Amniotic epithelial cell (primary cell): Measurements from ENCODE around the gene GPR132.

Experiments
- DNase-seq: peaks from one replicate; pipeline ENCODE4 v3.0.0-alpha.2; 2010; ENCODE audit warnings: low read depth

The GPR132 gene

DNA sequence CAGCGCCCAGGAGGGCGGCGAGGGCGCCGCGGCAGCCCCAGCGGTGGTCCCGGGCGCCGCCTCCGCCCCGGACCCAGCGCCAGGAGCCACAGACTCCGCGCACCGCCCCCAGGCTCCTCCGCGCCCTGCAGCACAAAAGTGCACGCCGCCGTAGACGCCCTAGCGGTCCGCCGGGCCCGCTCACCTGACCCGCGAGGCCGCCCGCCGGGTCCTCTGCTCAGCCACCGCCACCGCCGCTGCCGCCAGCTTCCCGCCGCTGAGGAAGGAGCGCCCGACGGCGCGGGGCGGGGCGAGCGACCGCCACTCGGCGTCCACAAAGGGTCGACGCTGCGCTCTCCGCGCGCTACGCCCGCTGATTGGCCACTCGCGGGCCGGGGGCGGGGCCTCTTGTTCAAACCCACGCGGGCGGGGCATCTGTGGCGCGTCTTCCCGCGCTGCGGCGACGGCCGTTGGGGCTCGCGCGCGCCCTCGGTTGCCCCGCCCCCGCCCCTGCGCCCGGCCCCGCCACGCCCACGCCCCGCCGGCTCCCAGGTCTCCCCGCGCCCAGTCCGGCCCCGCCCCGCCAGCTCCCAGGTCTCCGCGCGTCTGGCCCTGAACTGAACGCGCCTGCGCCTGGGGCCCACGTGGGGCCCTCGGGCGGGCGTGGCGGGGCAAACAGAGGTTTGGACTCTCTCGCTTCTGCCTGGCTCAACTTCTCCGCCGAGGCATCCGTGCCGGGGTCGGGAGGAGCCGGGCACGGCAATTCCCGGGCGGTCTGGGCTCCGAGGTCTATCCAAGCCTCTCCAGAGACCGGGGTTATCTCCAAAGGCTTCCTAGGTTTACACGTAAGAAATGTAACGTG is 44.2 kb downstream of the GPR132 start, which contains the start of gene CDCA4:
Gene CDCA4 (minus strand): TSS at position 269 of the 841 bp plus-strand sequence. CDS start 9,154 bp downstream, outside the sequence.
- peak; percentile 89 for DNase-seq

DNA sequence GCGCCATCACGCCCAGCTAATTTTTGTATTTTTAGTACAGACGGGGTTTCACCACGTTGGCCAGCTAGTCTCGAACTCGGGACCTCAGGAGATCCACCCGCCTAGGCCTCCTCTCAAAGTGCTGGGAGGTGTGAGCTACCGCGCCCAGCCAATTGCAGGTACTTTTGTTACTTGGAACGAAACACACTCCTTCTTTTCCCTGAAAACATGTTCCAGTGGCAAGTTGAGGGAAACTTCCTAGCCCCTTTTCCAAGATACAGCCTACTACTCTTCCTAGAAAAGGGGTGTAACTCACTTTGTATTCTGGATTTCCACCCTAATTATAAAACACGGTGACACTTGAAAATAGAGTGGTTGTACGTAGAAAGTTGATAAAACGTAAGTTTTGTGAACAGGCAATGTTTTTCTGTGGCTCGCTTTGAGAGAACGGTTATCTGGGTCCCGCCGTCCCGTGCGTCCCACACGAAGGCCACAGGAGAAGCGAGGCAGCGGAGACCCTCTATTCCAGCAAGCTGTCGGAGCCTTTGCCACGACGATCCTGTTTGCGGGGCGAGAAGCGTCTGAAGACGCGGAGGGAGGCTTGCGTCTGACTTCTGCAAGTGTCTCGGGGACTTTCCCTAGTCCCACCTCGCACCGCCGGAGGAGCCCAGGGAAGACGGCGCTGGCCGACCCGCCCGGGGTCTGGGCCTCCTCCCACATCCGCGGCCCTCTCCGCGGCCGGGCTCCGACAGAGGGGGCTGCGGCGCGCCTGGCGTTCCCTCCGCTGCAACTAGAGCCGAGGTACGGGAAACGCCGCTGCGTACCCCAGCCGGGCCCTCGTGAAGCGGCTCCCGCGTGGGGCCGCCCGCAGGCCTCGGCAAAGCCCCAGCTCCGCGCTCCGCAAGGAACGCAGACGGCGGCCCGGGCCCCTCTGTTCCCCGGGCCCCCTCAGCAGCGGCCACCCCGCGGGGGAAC is 45.1 kb downstream of the GPR132 start:
- no peak for DNase-seq

- no peak for DNase-seq
Observed at GRCh38 chr14:105018414-105018813, 46.8 kb downstream of the GPR132 start.

- DNase-seq, result no peak
Observed at GRCh38 chr14:105015905-105016304, 49.3 kb downstream of the GPR132 start.

DNA sequence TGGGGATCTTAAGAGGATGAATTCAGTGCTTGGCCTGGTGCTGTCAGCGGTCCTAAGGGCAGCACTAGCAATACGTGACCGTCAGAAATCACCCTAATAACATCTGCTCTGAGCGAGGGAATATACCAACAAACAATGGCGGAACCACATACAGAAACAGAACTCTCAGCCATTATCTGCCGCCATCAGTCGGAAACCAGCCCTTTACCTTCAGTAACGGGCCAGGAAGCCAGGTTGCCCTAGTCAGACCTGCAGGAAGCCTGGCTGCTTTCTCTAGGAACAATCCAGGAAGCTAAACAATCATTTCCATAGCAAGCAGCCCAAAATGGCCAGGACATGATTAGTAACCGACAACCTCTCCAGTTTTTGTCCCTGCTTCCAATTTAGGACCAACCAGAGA is 50.0 kb downstream of the GPR132 start:
- no peak for DNase-seq

GRCh38 chr14:105014631-105015030 is 50.6 kb downstream of the GPR132 start:
- no peak for DNase-seq

GRCh38 chr14:105014032-105014431 is 51.2 kb downstream of the GPR132 start:
- no peak for DNase-seq

- DNase-seq, result no peak
Observed at GRCh38 chr14:105013150-105013785, 52.0 kb downstream of the GPR132 start.

DNA sequence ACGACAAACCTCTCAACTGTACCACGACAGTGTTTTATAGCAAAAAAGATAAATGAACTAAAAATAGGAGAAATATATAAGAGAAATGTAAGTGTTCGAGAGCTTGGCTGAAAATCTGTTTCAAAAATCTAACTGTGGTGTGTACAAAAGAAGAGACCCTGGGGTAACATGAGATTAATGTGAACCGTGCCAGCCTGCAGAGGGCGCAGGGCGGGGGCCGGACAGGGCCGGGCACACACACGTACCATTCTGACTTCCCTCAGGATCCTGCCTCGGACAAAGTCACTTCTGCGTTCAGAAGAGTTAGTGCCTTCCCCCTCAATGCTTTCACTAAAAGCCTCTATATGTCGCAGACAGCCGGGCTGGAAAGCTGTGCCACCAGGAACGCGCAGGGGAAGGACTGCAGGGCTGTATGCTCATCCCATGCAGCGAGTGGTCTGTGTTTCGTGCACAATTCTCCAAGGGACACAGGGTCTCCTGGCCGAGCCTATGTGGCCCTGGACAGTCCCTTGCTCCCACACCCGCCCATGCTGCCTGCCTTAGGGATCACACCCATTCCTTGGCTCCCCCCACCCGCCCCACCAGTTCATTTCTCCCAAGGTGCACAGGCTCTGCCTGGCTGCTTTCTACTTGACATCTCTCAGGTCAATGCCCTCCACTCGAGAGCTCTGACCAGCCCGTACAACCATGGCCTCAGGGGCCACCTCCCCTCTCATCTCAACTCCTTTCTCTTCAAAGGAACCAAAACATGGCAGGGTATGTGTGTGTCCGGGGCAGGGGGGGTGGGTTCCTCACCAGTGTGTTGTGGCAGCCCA is 52.9 kb downstream of the GPR132 start:
- DNase-seq, result no peak

GRCh38 chr14:105011312-105011990 is 53.8 kb downstream of the GPR132 start:
- DNase-seq, result no peak

DNA sequence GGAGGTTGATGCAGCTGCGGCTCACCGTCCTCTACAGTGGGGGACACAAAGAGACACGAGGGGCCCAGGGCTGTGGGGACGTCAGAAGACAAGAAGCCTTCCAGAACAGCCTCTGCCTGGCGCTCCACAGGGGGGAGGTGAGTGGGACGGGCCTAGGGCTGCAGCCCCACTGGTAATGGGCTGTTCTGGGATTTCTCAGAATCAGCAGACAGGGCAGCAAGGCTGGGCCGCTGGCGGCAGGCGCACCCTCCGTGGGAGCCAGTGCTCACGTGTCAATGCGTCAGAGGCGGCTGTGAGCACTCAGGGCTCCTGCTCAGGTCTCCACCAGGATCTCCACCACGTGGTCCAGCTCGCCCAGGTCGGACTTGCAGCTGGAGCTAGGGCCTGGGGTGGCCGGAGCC is 54.3 kb downstream of the GPR132 start:
- DNase-seq, result peak; percentile 88

DNA sequence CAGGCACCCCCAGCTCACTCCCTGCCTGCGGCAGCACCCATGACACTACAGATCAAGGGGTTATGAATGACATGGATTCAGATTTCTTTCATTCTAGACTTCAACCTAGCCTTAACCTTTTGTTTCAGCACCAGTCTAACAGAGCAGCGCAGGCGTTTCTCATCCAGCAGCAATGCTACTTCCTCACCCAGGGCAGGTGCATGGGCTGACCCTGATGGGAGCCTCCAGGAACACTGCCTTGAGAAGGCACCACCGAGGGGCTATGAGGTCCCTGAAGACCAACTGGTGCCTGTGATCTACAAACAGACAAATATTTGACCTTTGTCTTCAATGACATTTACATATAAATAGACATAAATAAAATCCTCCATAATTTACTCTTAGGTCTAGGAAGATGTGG is 55.1 kb downstream of the GPR132 start:
- no peak for DNase-seq

- DNase-seq, result no peak
Observed at GRCh38 chr14:105007593-105008264, 57.5 kb downstream of the GPR132 start.

DNA sequence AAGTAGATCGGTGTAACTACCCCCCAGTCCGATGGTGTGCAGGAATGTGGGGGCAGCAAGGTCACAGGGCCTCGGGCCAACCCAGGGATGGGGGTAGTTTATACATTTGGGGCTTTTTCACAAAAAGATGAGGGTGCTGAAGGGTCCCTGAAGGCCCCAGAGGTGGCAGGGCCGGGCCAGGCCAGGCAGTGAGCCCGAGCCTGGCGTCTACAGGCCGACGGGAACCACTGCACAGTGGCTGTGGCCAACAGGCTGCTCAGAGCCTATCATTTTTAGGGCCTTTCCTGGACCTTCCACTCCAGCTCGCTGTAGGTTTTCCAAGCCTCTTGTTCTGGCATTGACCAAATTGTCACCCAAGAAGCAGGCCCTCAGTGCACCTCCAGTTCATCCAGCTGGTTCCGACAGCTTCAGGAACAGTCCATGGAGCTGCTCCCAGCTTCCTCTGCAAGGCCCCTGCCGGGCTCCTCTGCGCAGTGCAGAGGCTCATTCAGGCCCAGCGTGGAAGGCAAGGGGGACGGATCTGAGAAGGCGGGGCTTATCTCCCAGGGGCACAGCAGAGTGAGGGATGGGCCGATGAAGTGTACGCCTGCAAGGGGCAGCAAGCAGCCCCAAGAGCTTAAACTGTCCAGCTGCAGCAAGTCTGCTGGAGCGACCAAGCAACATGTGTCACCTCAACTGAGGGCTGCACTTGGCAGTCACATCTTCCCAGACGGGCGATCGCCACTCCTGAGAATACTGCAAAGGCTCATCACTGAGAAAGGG is 58.2 kb downstream of the GPR132 start:
- DNase-seq, result no peak

GRCh38 chr14:105005929-105006830 is 59.0 kb downstream of the GPR132 start:
- DNase-seq, result no peak

GRCh38 chr14:105005329-105005928 is 59.8 kb downstream of the GPR132 start:
- DNase-seq, result no peak
